CD8-positive, alpha-beta memory T cell (primary cell): ENCODE results near the gene UPF3A. TPM values are rescaled to one million over a fixed set of nuclear protein-coding genes. Genes with fewer than 3 reads are reported as not detected.
A peak's percentile ranks its signal among the peaks of the same experiment; 100 is the strongest.

ENCODE experiments used
- CTCF ChIA-PET: fragments of 350-600 bp; sonication (Branson Sonifier 250); formaldehyde crosslinking; loops from one replicate; lab custom pipeline; 2021; ENCODE audit warnings: antibody characterized with exemption; lab: Charles Lee
- POLR2A ChIA-PET: fragments of 350-600 bp; sonication (Branson Sonifier 250); formaldehyde crosslinking; loops from one replicate; lab custom pipeline; 2021; ENCODE audit warnings: antibody characterized with exemption; lab: Charles Lee
- DNase-seq, 5 donors: peaks; one replicate each; pipeline versions ENCODE4 v3.0.0 to v3.0.0-alpha.2; 2020 to 2022; ENCODE audit warnings: mixed read lengths in 1 of 5
- H3K27ac ChIP-seq: one replicate; pipeline ENCODE4 v1.7.0; 2013; ENCODE audit warnings: low read depth, mild to moderate bottlenecking, low read length, moderate library complexity
- H3K27me3 ChIP-seq: 2 replicates; pipeline ENCODE4 v1.7.0; 2013; ENCODE audit warnings: low read length, mild to moderate bottlenecking; ENCODE audit not compliant: insufficient read depth, poor library complexity, severe bottlenecking
- H3K36me3 ChIP-seq: 2 replicates; pipeline ENCODE4 v1.7.0; 2013; ENCODE audit warnings: mild to moderate bottlenecking, low read length, moderate library complexity; ENCODE audit not compliant: insufficient read depth
- H3K4me1 ChIP-seq: 2 replicates; pipeline ENCODE4 v1.7.0; 2013; ENCODE audit warnings: mild to moderate bottlenecking, low read length, moderate library complexity; ENCODE audit not compliant: insufficient read depth
- H3K4me3 ChIP-seq: 2 replicates; pipeline ENCODE4 v1.7.0; 2013; ENCODE audit warnings: mild to moderate bottlenecking, low read length
- H3K9me3 ChIP-seq: 2 replicates; pipeline ENCODE4 v1.7.0; 2013; ENCODE audit warnings: mild to moderate bottlenecking, low read length
- H3K27ac Mint-ChIP-seq, 8 donors: one replicate each; pipeline ENCODE4 v1.8.0; 2020 to 2021; ENCODE audit warnings: mixed read lengths in 8 of 8, mild to moderate bottlenecking in 6 of 8, inconsistent platforms in 3 of 8, moderate library complexity in 3 of 8
- H3K27me3 Mint-ChIP-seq, 2 donors: one replicate each; pipeline ENCODE4 v1.8.0; 2020 to 2021; ENCODE audit warnings: mixed read lengths in 2 of 2, mild to moderate bottlenecking in 1 of 2, moderate library complexity in 1 of 2
- H3K36me3 Mint-ChIP-seq, 3 donors: one replicate each; pipeline ENCODE4 v1.8.0; 2020 to 2021; ENCODE audit warnings: mixed read lengths in 3 of 3, inconsistent platforms in 1 of 3, mild to moderate bottlenecking in 1 of 3
- H3K4me1 Mint-ChIP-seq, 3 donors: one replicate each; pipeline ENCODE4 v1.8.0; 2020 to 2021; ENCODE audit warnings: mixed read lengths in 3 of 3, inconsistent platforms in 1 of 3, mild to moderate bottlenecking in 1 of 3
- H3K4me3 Mint-ChIP-seq, 7 donors: one replicate each; pipeline ENCODE4 v1.8.0; 2020 to 2021; ENCODE audit warnings: mixed read lengths in 7 of 7, mild to moderate bottlenecking in 6 of 7, moderate library complexity in 4 of 7, inconsistent platforms in 2 of 7
- H3K9me3 Mint-ChIP-seq, 5 donors: one replicate each; pipeline ENCODE4 v1.8.0; 2020 to 2022; ENCODE audit warnings: mixed read lengths in 5 of 5, mild to moderate bottlenecking in 3 of 5, moderate library complexity in 2 of 5, inconsistent platforms in 1 of 5
- polyA plus RNA-seq: library from polyadenylated mRNA; unstranded; fragments of 300-500 nt; fragmentation: Illumina TruSeq; gene quantifications from one replicate; pipeline ENCODE4 v1.2.3, GENCODE V29; 2021
- total RNA-seq, 2 experiments: library from RNA; stranded (reverse); gene quantifications; one replicate each; pipeline ENCODE4 v1.2.3, GENCODE V29; 2021

The UPF3A gene
- total and polyA plus RNA-seq, 3 experiments from 2014 or later: 41.4 to 52.9 (median 48.0) TPM

- Histone ChIP-seq H3K4me1 (no peaks in the 10 kb centered on the region), H3K27me3 (no peaks in the 10 kb centered on the region), H3K4me3 (no peak overlapping the region), H3K27ac (no peak overlapping the region), H3K36me3 (peaks cover 11% of the 10 kb centered on the region), H3K9me3 (no peaks in the 10 kb centered on the region)
- CTCF ChIA-PET: no interaction called here
- Mint-ChIP-seq H3K4me3 (no peak overlapping the region), H3K9me3 (no peaks in the 10 kb centered on the region), H3K36me3 (peaks cover under 1 to 56% (median 15%) of the 10 kb centered on the region in 3 donors), H3K4me1 (peaks cover 3 to 11% (median 10%) of the 10 kb centered on the region in 3 donors), H3K27me3 (no peaks in the 10 kb centered on the region), H3K27ac (no peak overlapping the region)
- POLR2A ChIA-PET: no interaction called here
- DNase-seq: no peak
Observed at GRCh38 chr13:114296448-114296847, 15.0 kb downstream of the UPF3A start.

GRCh38 chr13:114296902-114297301 lies 15.5 kb downstream of the UPF3A start:
- CTCF ChIA-PET: no interaction called here
- no peak for DNase-seq
- Histone ChIP-seq H3K27me3 (no peaks in the 10 kb centered on the region), H3K36me3 (peaks cover 9% of the 10 kb centered on the region), H3K27ac (no peak overlapping the region), H3K4me1 (no peaks in the 10 kb centered on the region), H3K4me3 (no peak overlapping the region), H3K9me3 (no peaks in the 10 kb centered on the region)
- no peaks in the 10 kb centered on the region for H3K27me3 Mint-ChIP-seq
- no peaks in the 10 kb centered on the region for H3K9me3 Mint-ChIP-seq
- no peak overlapping the region for H3K4me3 Mint-ChIP-seq
- POLR2A ChIA-PET: interaction anchor here (0.6 kb wide), 1 partner anchor 31 kb away, joined by 3 read pairs; no protein-coding TSS in a partner anchor
- peaks cover 4 to 56% (median 17%) of the 10 kb centered on the region in 3 donors for H3K36me3 Mint-ChIP-seq
- H3K27ac Mint-ChIP-seq: peak overlapping the region in 1 of 8 donors; percentile 40
- H3K4me1 Mint-ChIP-seq: peaks cover 1 to 11% (median 10%) of the 10 kb centered on the region in 3 donors

- Mint-ChIP-seq H3K27ac (peak overlapping the region in 1 of 8 donors; percentile 64), H3K36me3 (peaks cover 9 to 58% (median 21%) of the 10 kb centered on the region in 3 donors), H3K4me3 (no peak overlapping the region), H3K4me1 (peaks cover 1 to 4% (median 4%) of the 10 kb centered on the region in 3 donors), H3K9me3 (no peaks in the 10 kb centered on the region), H3K27me3 (no peaks in the 10 kb centered on the region)
- Histone ChIP-seq H3K36me3 (peaks cover 6% of the 10 kb centered on the region), H3K4me1 (no peaks in the 10 kb centered on the region), H3K27me3 (no peaks in the 10 kb centered on the region), H3K27ac (no peak overlapping the region), H3K9me3 (no peaks in the 10 kb centered on the region), H3K4me3 (no peak overlapping the region)
- CTCF ChIA-PET: no interaction called here
- POLR2A ChIA-PET: no interaction called here
- DNase-seq: no peak
Observed at GRCh38 chr13:114298866-114299265, 17.5 kb downstream of the UPF3A start.

- peaks cover 0 to 4% (median 3%) of the 10 kb centered on the region in 3 donors for H3K4me1 Mint-ChIP-seq
- H3K9me3 Mint-ChIP-seq: no peaks in the 10 kb centered on the region
- H3K27me3 Mint-ChIP-seq: no peaks in the 10 kb centered on the region
- ChIA-PET POLR2A (no interaction called here), CTCF (no interaction called here)
- Histone ChIP-seq H3K4me1 (no peaks in the 10 kb centered on the region), H3K27me3 (no peaks in the 10 kb centered on the region), H3K9me3 (no peaks in the 10 kb centered on the region), H3K27ac (no peak overlapping the region), H3K4me3 (no peak overlapping the region), H3K36me3 (peaks cover 11% of the 10 kb centered on the region)
- DNase-seq: no peak
- H3K4me3 Mint-ChIP-seq: no peak overlapping the region
- H3K36me3 Mint-ChIP-seq: peaks cover 9 to 63% (median 21%) of the 10 kb centered on the region in 3 donors
- peak overlapping the region in 1 of 8 donors; percentile 33 for H3K27ac Mint-ChIP-seq
Observed at GRCh38 chr13:114299604-114300305, 18.4 kb downstream of the UPF3A start.

GRCh38 chr13:114303700-114304327 lies 22.4 kb downstream of the UPF3A start:
- H3K4me1 ChIP-seq: no peaks in the 10 kb centered on the region
- DNase-seq: no peak
- Mint-ChIP-seq H3K4me3 (no peak overlapping the region), H3K27me3 (no peaks in the 10 kb centered on the region), H3K9me3 (no peaks in the 10 kb centered on the region), H3K27ac (no peak overlapping the region), H3K36me3 (peaks cover 9 to 61% (median 18%) of the 10 kb centered on the region in 3 donors), H3K4me1 (no peaks in the 10 kb centered on the region)
- H3K9me3 ChIP-seq: no peaks in the 10 kb centered on the region
- ChIA-PET CTCF (interaction anchor here (1.0 to 1.3 kb wide), 2 partner anchors 10 to 16 kb away, joined by 3 read pairs; no protein-coding TSS in a partner anchor), POLR2A (no interaction called here)
- no peaks in the 10 kb centered on the region for H3K27me3 ChIP-seq
- no peak overlapping the region for H3K4me3 ChIP-seq
- no peak overlapping the region for H3K27ac ChIP-seq
- peaks cover 16% of the 10 kb centered on the region for H3K36me3 ChIP-seq

- no peak for DNase-seq
- Mint-ChIP-seq H3K36me3 (peaks cover 9 to 54% (median 13%) of the 10 kb centered on the region in 3 donors), H3K4me1 (no peaks in the 10 kb centered on the region), H3K4me3 (no peak overlapping the region), H3K9me3 (no peaks in the 10 kb centered on the region), H3K27me3 (no peaks in the 10 kb centered on the region), H3K27ac (peak overlapping the region in 1 of 8 donors; percentile 19)
- POLR2A ChIA-PET: no interaction called here
- CTCF ChIA-PET: no interaction called here
- Histone ChIP-seq H3K27ac (no peak overlapping the region), H3K27me3 (no peaks in the 10 kb centered on the region), H3K4me3 (no peak overlapping the region), H3K9me3 (no peaks in the 10 kb centered on the region), H3K36me3 (peaks cover 16% of the 10 kb centered on the region), H3K4me1 (no peaks in the 10 kb centered on the region)
Observed at GRCh38 chr13:114304346-114305034, 23.1 kb downstream of the UPF3A start.

GRCh38 chr13:114309086-114309485 lies 27.7 kb downstream of the UPF3A start:
- no peaks in the 10 kb centered on the region for H3K27me3 ChIP-seq
- peaks cover 11% of the 10 kb centered on the region for H3K4me1 ChIP-seq
- no peaks in the 10 kb centered on the region for H3K27me3 Mint-ChIP-seq
- peaks cover 9% of the 10 kb centered on the region for H3K36me3 ChIP-seq
- H3K4me3 Mint-ChIP-seq: no peak overlapping the region
- CTCF ChIA-PET: no interaction called here
- H3K27ac Mint-ChIP-seq: peak overlapping the region in 1 of 8 donors; percentile 29
- no peaks in the 10 kb centered on the region for H3K9me3 Mint-ChIP-seq
- H3K9me3 ChIP-seq: no peaks in the 10 kb centered on the region
- POLR2A ChIA-PET: no interaction called here
- DNase-seq: no peak
- no peak overlapping the region for H3K4me3 ChIP-seq
- peaks cover 12 to 14% (median 14%) of the 10 kb centered on the region in 3 donors for H3K4me1 Mint-ChIP-seq
- H3K36me3 Mint-ChIP-seq: peaks cover 0 to 26% (median 5%) of the 10 kb centered on the region in 3 donors
- H3K27ac ChIP-seq: no peak overlapping the region
